ENCODE data around the gene LIPE.
"Not testable (repeated sequence)": the region's sequence is repeated elsewhere in the genome, so short reads cannot be mapped to it uniquely, and the experiment has no call there.

The LIPE gene, protein sequence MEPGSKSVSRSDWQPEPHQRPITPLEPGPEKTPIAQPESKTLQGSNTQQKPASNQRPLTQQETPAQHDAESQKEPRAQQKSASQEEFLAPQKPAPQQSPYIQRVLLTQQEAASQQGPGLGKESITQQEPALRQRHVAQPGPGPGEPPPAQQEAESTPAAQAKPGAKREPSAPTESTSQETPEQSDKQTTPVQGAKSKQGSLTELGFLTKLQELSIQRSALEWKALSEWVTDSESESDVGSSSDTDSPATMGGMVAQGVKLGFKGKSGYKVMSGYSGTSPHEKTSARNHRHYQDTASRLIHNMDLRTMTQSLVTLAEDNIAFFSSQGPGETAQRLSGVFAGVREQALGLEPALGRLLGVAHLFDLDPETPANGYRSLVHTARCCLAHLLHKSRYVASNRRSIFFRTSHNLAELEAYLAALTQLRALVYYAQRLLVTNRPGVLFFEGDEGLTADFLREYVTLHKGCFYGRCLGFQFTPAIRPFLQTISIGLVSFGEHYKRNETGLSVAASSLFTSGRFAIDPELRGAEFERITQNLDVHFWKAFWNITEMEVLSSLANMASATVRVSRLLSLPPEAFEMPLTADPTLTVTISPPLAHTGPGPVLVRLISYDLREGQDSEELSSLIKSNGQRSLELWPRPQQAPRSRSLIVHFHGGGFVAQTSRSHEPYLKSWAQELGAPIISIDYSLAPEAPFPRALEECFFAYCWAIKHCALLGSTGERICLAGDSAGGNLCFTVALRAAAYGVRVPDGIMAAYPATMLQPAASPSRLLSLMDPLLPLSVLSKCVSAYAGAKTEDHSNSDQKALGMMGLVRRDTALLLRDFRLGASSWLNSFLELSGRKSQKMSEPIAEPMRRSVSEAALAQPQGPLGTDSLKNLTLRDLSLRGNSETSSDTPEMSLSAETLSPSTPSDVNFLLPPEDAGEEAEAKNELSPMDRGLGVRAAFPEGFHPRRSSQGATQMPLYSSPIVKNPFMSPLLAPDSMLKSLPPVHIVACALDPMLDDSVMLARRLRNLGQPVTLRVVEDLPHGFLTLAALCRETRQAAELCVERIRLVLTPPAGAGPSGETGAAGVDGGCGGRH

DNA sequence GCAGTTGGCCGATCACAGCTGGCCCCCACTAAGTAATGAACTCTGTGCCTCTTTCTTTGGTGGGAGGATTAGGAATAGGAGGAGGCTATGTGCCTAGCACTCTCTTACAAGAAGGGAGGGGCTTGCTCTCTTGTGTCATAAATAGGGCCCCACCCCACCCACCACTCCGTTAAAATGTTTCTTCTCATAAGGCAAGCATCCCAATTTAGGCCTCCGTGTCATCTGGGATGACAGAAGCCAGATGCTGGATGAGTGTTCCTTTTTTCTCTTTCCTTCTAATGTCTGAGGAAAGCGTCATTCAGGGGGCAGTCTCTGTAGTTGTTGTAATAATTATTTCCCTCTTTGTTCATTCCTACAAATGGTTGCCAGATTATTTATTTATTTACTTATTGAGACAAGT lies at the start of gene LIPE:
LIPE (minus strand) TSS at position 76 of the 400 bp plus-strand sequence. CDS start 239 bp downstream, outside the sequence.
- no peak for DNase-seq

DNA sequence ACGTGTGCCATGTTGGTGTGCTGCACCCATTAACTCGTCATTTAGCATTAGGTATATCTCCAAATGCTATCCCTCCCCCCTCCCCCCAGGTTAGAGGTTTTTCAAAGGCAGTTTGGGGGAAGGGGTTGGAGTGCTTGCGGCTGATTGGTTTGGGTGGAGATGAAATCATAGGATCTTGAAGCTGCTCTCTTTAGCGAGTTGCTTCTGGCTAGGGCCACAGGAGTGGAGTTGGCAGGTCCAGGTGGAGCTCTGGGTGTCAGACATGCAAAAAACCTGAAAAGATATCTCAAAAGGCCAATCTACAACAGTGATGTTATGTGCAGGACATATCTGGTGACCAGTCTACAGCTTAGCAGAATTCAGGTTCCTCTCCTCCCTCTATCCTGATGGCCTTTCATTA lies 48.2 kb upstream of the LIPE start:
- no peak for DNase-seq

DNA sequence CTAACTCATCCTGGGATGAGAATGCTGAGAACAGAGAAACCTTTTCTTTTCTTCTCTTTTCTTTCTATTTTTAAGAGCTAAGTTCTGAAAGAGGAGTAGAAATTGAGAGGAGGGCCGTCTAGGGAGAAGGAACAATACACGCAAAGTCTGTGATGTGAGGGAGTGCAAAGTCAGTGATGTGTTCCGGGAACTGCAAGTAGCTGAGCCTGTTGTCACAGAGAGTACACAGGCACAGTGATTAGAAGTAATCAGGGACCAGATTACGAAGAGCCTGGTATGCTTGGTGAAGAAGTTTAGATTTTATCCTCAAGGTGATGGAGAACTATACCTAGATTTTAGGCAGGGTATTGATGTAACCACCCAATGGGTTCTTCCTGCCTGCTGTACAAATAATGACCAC lies 47.6 kb upstream of the LIPE start:
- peak; percentile 46 for DNase-seq

DNA sequence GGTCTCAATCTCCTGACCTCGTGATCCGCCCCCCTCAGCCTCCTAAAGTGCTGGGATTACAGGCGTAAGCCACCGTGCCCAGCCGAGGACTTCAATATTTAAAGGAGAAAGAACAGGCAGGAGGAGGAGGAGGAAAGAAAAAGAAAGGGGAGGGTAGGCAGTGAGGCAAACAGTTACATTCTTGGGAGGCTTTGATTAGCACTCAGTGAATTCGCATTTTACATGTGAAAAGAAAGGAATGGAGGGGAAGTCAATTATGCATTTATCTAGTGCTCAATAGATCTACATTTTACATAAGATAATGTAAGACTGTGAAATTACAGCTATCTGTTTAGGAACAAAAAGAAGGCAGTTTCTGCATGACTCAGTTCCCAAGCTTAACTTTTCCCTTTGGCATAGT lies 46.5 kb upstream of the LIPE start:
- DNase-seq: no peak

DNA sequence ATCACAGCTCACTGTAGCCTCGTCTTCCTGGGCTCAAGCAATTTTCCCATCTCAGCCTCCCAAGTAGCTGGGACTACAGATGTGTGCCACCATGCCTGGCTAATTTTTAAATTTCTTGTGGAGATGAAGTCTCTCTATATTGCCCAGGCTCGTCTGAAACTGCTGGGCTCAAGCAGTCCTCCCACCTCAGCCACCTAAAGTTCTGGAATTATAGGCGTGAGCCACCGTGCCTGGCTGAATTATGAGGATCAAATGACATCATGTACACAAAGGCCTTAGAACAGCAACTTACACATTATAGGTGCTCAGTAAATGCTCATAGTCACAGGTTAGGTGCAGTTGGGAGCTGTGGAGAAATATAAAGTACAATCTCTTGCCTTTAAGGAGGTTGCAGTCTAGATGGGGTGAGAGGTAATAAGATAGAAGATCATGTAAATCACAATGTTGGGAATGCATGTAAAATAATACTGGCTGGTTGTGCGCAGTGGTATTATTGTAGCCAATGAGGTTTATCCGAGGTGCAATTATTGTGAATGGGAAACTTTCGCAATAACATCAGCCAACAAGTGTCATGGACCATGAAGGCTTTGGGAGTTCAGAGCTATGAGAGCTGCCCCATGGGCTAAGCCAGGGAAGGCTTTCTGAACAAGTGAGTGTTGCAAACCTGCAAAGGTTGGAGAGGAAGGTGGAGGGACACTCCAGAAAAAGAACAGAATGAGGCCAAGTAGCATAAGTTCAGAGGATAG lies 45.4 kb upstream of the LIPE start:
- no peak for DNase-seq

DNA sequence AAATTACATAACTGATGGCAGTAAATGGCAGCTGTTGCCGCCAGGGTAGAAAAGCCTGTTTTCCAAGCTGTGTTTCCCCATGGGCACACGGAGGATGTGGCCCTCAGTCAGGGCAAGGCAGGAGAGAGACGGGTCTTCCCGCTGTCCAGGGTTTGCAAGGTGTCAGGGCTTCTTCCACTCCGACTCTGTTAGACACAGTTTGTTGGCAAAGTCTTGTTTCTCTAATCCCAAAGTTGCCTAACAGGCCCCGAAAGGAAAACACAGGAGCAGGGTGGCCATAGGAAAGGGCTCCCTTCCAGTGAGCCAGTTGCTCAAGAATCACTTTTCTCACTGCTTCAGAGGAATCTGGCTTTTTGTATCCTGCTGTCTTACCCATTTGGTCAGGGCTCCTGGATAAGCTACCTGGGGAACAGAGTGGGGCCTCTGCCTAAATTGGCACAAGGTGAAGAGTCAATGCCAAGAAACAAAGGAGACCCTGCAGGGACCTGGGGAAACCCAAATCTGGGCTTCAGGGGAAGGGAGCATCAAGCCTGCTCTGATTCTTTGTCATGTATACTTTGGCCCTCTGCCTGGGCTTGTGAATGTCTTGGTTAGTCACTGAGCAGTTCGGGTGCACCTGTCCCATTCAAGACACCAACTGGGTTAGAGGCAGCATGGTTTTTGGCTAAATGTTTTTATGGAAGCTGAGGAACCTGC lies 44.5 kb upstream of the LIPE start:
- no peak for DNase-seq

DNA sequence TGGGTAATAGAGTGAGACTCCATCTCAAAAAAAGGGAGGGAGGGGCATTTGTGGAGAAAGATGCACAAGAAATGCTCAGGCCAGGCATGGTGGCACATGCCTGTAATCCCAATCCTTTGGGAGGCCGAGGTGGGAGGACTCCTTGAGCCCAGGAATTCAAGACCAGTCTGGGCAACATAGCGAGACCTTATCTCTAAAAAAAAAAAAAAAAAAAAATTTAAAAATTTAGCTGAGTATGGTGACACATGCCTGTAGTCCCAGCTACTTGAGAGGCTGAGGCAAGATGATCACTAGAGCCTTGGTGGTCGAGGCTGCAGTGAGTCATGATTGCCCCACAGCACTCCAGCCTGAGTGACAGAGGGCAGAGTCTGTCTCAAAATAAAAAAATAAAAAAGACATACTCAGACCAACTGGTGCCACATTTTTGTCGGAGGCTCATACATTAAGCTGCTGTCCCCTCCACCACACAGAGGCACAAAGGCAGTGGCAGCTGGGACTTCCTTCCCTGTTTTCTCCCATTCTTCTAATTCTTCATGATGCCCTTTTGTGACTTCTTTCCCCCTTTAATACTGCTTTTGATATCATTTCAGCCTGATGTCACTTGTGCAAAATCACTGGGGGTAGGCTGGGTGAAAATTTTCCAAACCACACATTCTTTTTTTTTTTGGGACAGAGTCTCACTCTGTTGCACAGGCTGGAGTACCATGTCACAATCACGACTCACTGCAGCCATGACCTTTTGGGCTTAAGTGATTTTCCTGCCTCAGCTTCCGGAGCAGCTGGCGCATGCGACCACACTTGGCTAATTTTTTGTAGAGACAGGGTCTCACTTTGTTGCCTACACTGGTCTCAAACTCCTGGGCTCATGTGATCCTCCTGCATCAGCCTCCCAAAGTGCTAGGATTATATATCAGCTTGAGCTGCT lies 42.4 kb upstream of the LIPE start:
- no peak for DNase-seq

DNA sequence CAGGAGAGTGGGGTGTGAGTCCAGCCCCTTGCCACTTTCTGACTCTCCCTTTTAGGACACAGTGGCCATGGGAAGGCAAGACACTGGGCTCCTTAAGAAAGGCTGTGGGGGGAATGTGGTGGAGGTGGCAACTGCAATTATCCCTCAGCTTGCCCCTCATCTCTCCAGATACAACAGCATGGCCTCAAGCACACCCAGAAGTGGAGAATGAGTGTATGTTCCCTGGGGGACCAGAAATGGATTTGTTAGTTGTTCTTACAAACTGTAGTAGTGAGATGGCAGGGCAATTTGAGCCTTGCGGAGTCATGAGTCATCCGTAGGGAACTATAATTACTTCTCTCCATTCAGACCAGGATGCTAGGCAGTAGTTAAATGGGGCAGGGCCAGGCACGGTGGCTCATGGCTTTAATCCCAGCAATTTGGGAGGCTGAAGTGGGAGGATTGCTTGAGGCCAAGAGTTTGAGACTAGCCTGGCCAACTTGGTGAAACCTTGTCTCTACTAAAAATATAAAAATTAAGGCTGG lies 41.1 kb upstream of the LIPE start:
- peak; percentile 93 for DNase-seq

DNA sequence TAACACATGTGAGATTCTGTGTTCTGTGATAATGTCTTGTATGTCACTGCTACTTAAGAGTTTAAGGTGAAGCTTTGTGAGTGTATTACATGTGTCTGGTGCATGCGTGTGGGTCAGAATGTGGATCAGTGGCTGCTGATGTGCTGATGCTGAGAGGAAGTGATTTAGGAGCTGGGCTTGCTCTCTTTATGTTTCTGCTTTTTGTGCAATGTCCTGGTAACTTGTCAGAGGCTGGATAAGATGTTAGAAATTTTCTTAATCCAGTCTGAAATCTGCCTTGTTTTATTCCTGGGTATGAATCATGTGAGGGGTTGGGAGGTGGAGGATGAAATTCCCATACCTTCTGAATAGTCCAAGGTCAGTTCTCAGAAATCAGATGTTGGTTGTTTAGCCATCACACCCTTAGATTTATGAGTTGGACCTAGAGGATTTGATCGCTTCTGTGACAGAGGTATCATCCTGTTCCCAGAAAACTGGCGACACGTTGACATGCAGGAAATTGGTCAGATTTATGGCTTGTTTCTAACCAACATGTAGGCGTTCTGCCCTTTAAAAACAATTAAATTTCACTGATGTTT lies 40.1 kb upstream of the LIPE start:
- no peak for DNase-seq

DNA sequence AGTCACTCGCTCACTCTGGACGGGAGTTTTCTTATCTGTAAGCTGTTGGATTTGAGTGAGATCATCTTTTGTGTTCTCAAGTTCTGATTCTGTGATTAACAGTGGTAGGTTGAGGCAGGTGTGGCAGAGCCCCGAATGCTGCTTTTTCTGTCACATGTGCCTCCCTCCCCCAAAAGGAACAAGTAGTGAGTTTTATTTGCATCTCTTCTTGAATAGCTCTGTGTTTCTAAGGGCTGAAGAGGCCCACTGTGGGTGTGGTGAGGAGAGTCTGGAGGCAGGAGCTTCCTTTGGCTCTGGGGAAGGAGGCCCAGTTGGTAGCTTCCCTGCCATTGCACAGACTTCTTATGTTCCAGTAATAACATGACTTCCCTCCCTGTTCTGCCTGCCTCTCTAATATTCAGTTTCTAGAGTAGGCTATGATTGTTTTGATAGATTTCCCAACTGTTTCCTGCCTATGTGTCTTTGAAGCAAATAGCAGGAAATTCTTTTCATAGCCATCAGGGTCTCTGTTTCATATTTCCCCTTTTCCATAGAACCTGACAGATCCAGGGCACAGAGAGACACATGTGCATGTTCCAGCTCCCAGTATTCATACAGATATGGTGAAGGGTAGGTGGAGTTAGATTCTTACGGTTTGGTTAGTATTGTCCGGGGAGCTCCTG lies 39.5 kb upstream of the LIPE start:
- no peak for DNase-seq

DNA sequence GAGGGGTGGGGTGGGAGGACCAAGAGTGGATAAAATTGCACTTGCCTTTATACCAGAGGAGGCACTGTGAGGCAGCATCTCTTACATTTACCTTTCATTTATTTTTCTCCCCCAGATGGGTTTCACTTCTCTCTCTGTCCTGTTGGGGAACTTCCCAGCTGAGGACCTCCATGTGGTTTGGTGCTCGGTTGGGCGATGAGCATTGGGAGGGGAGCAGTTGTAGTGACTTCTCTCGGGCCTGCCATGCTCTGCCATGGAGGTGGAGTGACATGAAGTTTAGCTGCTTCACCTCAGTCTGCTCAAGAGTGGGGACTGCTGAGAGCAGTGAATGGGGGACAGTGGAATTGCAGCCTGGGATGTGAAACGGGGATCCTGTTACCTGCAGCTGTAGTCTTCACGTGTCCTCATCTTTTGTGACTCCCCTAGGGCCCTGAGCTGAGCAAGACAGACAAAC lies 38.7 kb upstream of the LIPE start:
- DNase-seq: no peak

DNA sequence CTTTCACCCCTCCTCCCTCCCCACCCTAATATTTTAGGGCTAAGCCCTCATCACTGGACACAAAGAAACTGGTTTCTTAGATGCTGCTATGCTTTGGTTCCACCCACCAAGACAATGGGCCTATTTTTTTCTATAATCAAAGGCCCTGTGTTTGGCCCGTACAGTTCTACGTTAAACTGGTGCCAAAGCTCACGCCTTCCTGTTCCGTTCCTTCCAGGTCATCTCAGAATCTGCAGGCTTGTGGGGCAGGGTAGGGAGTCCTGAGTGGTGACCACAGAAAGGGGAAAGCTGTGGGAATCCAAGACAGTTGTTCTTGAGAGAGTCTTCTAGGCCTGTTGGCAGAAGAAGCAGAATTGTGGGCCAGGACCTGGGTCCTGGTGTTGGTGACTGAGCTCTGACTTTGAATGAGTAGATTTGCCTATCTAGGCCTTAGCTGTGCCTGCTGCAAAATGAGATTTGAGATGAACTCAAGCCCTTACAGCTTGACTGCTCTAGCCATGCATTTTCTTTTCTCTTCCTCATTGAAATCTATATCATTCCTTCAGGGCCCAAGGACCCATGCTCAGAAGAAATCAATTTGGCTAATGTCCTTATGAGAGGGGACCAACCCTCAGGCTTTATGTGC lies 34.6 kb upstream of the LIPE start:
- DNase-seq: no peak

DNA sequence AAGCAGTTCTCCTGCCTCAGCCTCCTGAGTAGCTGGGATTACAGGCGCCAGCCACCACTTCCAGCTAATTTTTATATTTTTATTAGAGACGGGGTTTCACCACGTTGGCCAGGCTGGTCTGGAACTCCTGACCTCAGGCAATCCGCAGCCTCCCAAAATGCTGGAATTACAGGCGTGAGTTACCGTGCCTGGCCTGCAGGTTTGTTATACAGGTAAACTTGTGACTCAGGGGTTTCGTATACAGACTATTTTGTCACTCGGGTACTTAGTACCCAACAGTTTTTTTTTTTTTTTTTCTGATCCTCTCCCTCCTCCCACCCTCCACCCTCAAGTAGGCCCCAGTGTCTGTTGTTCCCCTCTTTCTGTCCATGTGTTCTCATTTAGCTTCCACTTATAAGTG lies 34.0 kb upstream of the LIPE start:
- not testable (repeated sequence) for DNase-seq

DNA sequence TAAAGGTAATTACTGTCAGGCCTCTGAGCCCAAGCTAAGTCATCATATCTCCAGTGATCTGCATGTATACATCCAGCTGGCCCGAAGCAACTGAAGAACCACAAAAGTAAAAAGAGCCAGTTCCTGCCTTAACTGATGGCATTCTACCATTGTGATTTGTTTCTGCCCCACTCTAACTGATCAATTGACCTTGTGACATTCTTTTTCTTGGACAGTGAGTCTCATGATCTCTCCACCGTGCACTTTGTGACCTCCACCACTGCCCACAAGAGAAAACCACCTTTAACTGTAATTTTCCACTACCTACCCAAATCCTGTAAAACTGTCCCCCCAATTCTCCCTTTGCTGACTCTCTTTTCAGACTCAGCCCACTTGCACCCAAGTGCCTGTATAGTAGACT lies 32.7 kb upstream of the LIPE start:
- DNase-seq: no peak

DNA sequence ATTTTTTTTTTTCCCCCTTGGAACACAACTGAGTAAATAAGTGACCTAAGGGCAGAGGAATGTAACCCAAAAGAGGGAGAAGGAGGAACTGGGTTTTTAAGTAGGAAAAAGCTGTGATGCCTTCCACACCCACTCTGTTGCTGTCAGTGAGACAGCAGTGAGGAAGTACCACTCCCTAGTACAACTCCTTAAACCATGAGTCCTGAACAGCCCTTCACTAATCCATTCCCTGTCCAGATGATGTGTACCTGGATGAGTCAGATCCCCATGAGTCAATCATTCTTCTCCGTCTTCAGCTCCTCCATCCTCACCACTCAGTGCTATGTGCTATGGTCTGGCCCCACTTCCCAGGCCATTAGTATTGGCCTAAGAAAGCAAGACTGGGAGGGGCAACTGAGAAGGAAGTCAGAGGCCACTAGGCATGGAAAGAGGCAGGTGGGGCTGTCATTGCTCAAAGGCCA lies 28.5 kb upstream of the LIPE start:
- no peak for DNase-seq

DNA sequence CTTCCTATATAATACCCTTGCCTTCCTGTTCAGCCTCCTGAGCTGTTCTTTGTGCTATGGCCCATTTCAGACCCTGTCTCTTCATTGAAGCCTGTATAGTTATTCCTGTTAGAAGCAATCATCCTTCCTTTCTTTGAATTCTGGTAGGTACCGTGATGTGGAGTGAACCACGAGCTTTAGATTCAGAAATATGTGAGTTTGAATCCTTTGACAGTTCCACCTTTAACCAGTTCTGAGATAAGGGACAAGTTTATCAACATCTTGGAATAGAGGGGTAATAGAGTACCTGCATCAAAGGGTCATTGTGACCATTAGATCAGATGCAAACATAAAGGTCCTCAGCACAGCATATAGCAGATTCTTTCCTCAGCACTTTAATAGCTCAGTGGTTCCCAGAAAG lies 27.9 kb upstream of the LIPE start:
- no peak for DNase-seq

DNA sequence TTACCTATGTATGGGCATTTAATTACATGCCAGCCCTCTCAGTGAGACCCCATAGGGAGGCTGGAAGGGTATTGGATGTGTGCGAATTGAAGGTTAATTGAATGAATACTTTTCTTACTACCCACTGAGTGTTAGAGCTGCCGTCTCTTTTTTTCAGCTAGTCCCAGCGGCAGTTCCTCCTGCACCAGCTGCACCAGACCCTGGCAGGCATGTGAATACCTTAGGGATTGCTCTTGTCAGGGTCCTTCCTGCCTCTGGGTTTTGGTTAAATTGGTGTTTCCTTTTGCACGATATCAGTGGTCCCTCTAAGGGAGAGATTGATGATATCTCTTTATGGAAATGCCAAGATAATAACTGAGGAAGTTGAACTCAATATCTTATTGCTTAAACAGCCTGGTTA lies 25.4 kb upstream of the LIPE start:
- no peak for DNase-seq

DNA sequence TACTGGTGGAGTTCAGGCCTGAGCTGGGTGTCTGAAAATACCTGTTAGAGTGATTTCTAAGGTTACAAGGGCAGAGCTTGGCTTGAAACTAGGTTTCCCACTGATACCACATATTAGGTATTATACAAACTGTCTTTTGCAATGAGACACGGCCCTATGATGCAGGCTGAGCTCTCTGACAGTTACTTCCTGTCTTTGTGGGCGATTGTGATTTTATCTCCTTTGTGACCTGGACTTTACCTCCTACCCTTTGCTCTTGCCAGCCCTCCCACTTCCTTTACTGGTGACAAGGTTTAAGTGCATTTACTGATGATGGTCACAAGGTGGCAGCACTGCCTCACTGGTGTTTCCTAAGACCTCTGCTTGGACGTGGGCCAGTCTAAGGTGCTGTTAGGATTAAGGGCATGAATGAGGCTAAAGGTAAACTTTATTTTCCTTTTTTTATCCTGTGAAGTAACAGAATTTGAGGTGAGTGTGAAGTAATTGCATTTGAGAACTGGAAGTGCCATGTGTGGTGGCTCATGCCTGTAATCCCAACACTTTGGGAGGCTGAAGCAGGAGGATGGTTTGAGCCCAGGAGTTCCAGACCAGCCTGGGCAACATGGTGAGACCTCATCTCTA lies 23.2 kb upstream of the LIPE start:
- DNase-seq: peak; percentile 94

DNA sequence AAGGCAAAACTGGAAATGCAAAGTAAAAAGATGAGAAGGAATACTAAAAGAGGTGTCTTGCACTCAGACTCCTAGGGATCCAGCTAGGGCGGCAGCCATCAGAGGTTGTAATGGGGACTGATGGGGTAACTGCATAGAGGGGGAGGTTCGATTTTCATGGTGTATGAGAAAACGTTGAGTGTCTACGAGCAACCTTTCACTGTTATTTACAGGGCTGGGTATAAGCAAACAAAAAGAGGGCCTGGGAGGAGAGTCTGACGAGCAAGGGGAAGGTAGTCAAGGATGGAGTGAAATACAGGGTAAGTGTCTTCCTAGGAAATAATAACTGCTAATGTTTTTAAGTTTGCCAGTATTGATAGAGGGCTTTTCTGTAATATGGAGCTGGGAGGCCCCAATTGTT lies 21.1 kb upstream of the LIPE start:
- DNase-seq: not testable (repeated sequence)
